ENCODE data around the gene ZNF618.
"Not testable (repeated sequence)": the region's sequence is repeated elsewhere in the genome, so short reads cannot be mapped to it uniquely, and the experiment has no call there.

ZNF618 gene

GRCh38 chr9:114071197-114071795 is 195.2 kb downstream of the ZNF618 start:
- no peak for DNase-seq

- DNase-seq = no peak
Observed at GRCh38 chr9:114072184-114073140, 196.4 kb downstream of the ZNF618 start.

- DNase-seq = no peak
Observed at GRCh38 chr9:114075602-114076001, 199.5 kb downstream of the ZNF618 start.

- no peak for DNase-seq
Observed at GRCh38 chr9:114076237-114077161, 200.4 kb downstream of the ZNF618 start.

GRCh38 chr9:114077162-114077837 is 201.2 kb downstream of the ZNF618 start:
- no peak for DNase-seq

GRCh38 chr9:114078021-114078780 is 202.1 kb downstream of the ZNF618 start, which contains the start of gene AMBP:
AMBP (minus strand) TSS chr9:114078300; CDS start chr9:114078209, 91 bp downstream.
- DNase-seq = no peak

GRCh38 chr9:114078781-114079156 is 202.7 kb downstream of the ZNF618 start:
- DNase-seq = no peak

- no peak for DNase-seq
Observed at GRCh38 chr9:114080195-114080772, 204.2 kb downstream of the ZNF618 start.

- DNase-seq = no peak
Observed at GRCh38 chr9:114080773-114081440, 204.8 kb downstream of the ZNF618 start.

- DNase-seq = no peak
Observed at GRCh38 chr9:114081441-114082016, 205.4 kb downstream of the ZNF618 start.

- peak; percentile 84 to 89 for DNase-seq
Observed at GRCh38 chr9:114082017-114082762, 206.1 kb downstream of the ZNF618 start.

- not testable (repeated sequence) for DNase-seq
Observed at GRCh38 chr9:114082763-114083412, 206.8 kb downstream of the ZNF618 start.

GRCh38 chr9:114083666-114084065 is 207.6 kb downstream of the ZNF618 start:
- DNase-seq = no peak

- DNase-seq = no peak
Observed at GRCh38 chr9:114084282-114085073, 208.4 kb downstream of the ZNF618 start.

GRCh38 chr9:114085387-114085789 is 209.3 kb downstream of the ZNF618 start:
- no peak for DNase-seq

GRCh38 chr9:114086009-114086408 is 209.9 kb downstream of the ZNF618 start:
- no peak for DNase-seq

GRCh38 chr9:114086607-114087006 is 210.5 kb downstream of the ZNF618 start:
- no peak for DNase-seq

- no peak for DNase-seq
Observed at GRCh38 chr9:114087721-114088120, 211.6 kb downstream of the ZNF618 start.

All from stimulated activated CD4-positive, alpha-beta T cell treated with anti-CD3 and anti-CD28 coated beads, Interleukin-2, amount 100 ng/mL, for 24 hours (primary cell).